ENCODE results near the gene HBA2.
"Not testable (repeated sequence)": the region's sequence is repeated elsewhere in the genome, so short reads cannot be mapped to it uniquely, and the experiment has no call there.

HBA2 gene

GRCh38 chr16:176477-177382, 4.1 kb downstream of the HBA2 start, which contains the start of gene HBA1:
HBA1 (plus strand) TSS chr16:176680; CDS start chr16:176717, 37 bp downstream.
- H3K27ac ChIP-seq (ENCODE audit: low read depth, low read length); H3K4me1 ChIP-seq (ENCODE audit: control insufficient read depth, insufficient read depth, low read length, unreplicated experiment); H3K79me2 ChIP-seq (ENCODE audit: control insufficient read depth, insufficient read depth, low read length, unreplicated experiment); H2AFZ ChIP-seq (ENCODE audit: low read length, unreplicated experiment); H3K36me3 ChIP-seq (ENCODE audit: insufficient read depth, low read length): not testable (repeated sequence)
- Histone ChIP-seq H3K4me3 (ENCODE audit: low read depth, low read length) (0 out of 2 replicates have a peak within 1 kb of the TSS, but pooled peaks have one; percentile 12), H3K27me3 (ENCODE audit: insufficient read depth, low read length) (peaks cover 50% of the 10 kb centered on the region)

- H3K79me2 ChIP-seq (ENCODE audit: control insufficient read depth, insufficient read depth, low read length, unreplicated experiment) = no peaks in the 10 kb centered on the region
- H3K27ac ChIP-seq (ENCODE audit: low read depth, low read length) = no peak overlapping the region
- no peak overlapping the region for H2AFZ ChIP-seq (ENCODE audit: low read length, unreplicated experiment)
- H3K4me3 ChIP-seq (ENCODE audit: low read depth, low read length) = 0 out of 2 replicates have a peak overlapping the region, but pooled peaks have one; percentile 12
- H3K27me3 ChIP-seq (ENCODE audit: insufficient read depth, low read length) = peaks cover 48% of the 10 kb centered on the region
- no peaks in the 10 kb centered on the region for H3K4me1 ChIP-seq (ENCODE audit: control insufficient read depth, insufficient read depth, low read length, unreplicated experiment)
- no peaks in the 10 kb centered on the region for H3K36me3 ChIP-seq (ENCODE audit: insufficient read depth, low read length)
Measured at GRCh38 chr16:177394-177822, 4.7 kb downstream of the HBA2 start.

GRCh38 chr16:177981-178667, 5.4 kb downstream of the HBA2 start:
- Histone ChIP-seq H3K79me2 (ENCODE audit: control insufficient read depth, insufficient read depth, low read length, unreplicated experiment) (no peaks in the 10 kb centered on the region), H3K27me3 (ENCODE audit: insufficient read depth, low read length) (peaks cover 48% of the 10 kb centered on the region), H3K4me3 (ENCODE audit: low read depth, low read length) (no peak overlapping the region), H3K4me1 (ENCODE audit: control insufficient read depth, insufficient read depth, low read length, unreplicated experiment) (no peaks in the 10 kb centered on the region), H3K36me3 (ENCODE audit: insufficient read depth, low read length) (no peaks in the 10 kb centered on the region), H2AFZ (ENCODE audit: low read length, unreplicated experiment) (no peak overlapping the region), H3K27ac (ENCODE audit: low read depth, low read length) (no peak overlapping the region)

- no peak overlapping the region for H2AFZ ChIP-seq (ENCODE audit: low read length, unreplicated experiment)
- H3K36me3 ChIP-seq (ENCODE audit: insufficient read depth, low read length) = no peaks in the 10 kb centered on the region
- no peak overlapping the region for H3K27ac ChIP-seq (ENCODE audit: low read depth, low read length)
- H3K27me3 ChIP-seq (ENCODE audit: insufficient read depth, low read length) = peaks cover 43% of the 10 kb centered on the region
- no peaks in the 10 kb centered on the region for H3K79me2 ChIP-seq (ENCODE audit: control insufficient read depth, insufficient read depth, low read length, unreplicated experiment)
- no peaks in the 10 kb centered on the region for H3K4me1 ChIP-seq (ENCODE audit: control insufficient read depth, insufficient read depth, low read length, unreplicated experiment)
- H3K4me3 ChIP-seq (ENCODE audit: low read depth, low read length) = no peak overlapping the region
Measured at GRCh38 chr16:178668-179015, 6.0 kb downstream of the HBA2 start.

- H3K4me3 ChIP-seq (ENCODE audit: low read depth, low read length) = peak overlapping the region; percentile 74
- no peaks in the 10 kb centered on the region for H3K36me3 ChIP-seq (ENCODE audit: insufficient read depth, low read length)
- no peaks in the 10 kb centered on the region for H3K4me1 ChIP-seq (ENCODE audit: control insufficient read depth, insufficient read depth, low read length, unreplicated experiment)
- H3K27ac ChIP-seq (ENCODE audit: low read depth, low read length) = no peak overlapping the region
- no peaks in the 10 kb centered on the region for H3K79me2 ChIP-seq (ENCODE audit: control insufficient read depth, insufficient read depth, low read length, unreplicated experiment)
- H3K27me3 ChIP-seq (ENCODE audit: insufficient read depth, low read length) = peaks cover 42% of the 10 kb centered on the region
- no peak overlapping the region for H2AFZ ChIP-seq (ENCODE audit: low read length, unreplicated experiment)
Measured at GRCh38 chr16:179211-180092, 6.8 kb downstream of the HBA2 start.

- peak within 1 kb of the TSS; percentile 74 for H3K4me3 ChIP-seq (ENCODE audit: low read depth, low read length)
- no peaks in the 10 kb centered on the region for H3K4me1 ChIP-seq (ENCODE audit: control insufficient read depth, insufficient read depth, low read length, unreplicated experiment)
- H3K36me3 ChIP-seq (ENCODE audit: insufficient read depth, low read length) = no peaks in the 10 kb centered on the region
- H3K27me3 ChIP-seq (ENCODE audit: insufficient read depth, low read length) = peaks cover 34% of the 10 kb centered on the region
- no peaks in the 10 kb centered on the region for H3K79me2 ChIP-seq (ENCODE audit: control insufficient read depth, insufficient read depth, low read length, unreplicated experiment)
- no peak within 1 kb of the TSS for H3K27ac ChIP-seq (ENCODE audit: low read depth, low read length)
- H2AFZ ChIP-seq (ENCODE audit: low read length, unreplicated experiment) = peak within 1 kb of the TSS; percentile 43
Measured at GRCh38 chr16:180101-180675, 7.5 kb downstream of the HBA2 start, which contains the start of gene HBQ1. HBQ1 (plus strand) TSS chr16:180459; CDS start chr16:180487, 28 bp downstream.

GRCh38 chr16:180681-181564, 8.2 kb downstream of the HBA2 start:
- Histone ChIP-seq H3K79me2 (ENCODE audit: control insufficient read depth, insufficient read depth, low read length, unreplicated experiment) (no peaks in the 10 kb centered on the region), H3K27ac (ENCODE audit: low read depth, low read length) (no peak overlapping the region), H3K4me3 (ENCODE audit: low read depth, low read length) (peak overlapping the region; percentile 74), H2AFZ (ENCODE audit: low read length, unreplicated experiment) (peak overlapping the region; percentile 43), H3K36me3 (ENCODE audit: insufficient read depth, low read length) (no peaks in the 10 kb centered on the region), H3K27me3 (ENCODE audit: insufficient read depth, low read length) (peaks cover 29% of the 10 kb centered on the region), H3K4me1 (ENCODE audit: control insufficient read depth, insufficient read depth, low read length, unreplicated experiment) (no peaks in the 10 kb centered on the region)

GRCh38 chr16:181565-182021, 8.9 kb downstream of the HBA2 start:
- Histone ChIP-seq H3K4me3 (ENCODE audit: low read depth, low read length) (no peak overlapping the region; the same call in 1 of the 2 replicates), H3K27me3 (ENCODE audit: insufficient read depth, low read length) (peaks cover 29% of the 10 kb centered on the region), H3K4me1 (ENCODE audit: control insufficient read depth, insufficient read depth, low read length, unreplicated experiment) (no peaks in the 10 kb centered on the region), H3K79me2 (ENCODE audit: control insufficient read depth, insufficient read depth, low read length, unreplicated experiment) (no peaks in the 10 kb centered on the region), H2AFZ (ENCODE audit: low read length, unreplicated experiment) (no peak overlapping the region), H3K36me3 (ENCODE audit: insufficient read depth, low read length) (no peaks in the 10 kb centered on the region), H3K27ac (ENCODE audit: low read depth, low read length) (no peak overlapping the region)

GRCh38 chr16:183005-183404, 10.3 kb downstream of the HBA2 start:
- no peaks in the 10 kb centered on the region for H3K79me2 ChIP-seq (ENCODE audit: control insufficient read depth, insufficient read depth, low read length, unreplicated experiment)
- H2AFZ ChIP-seq (ENCODE audit: low read length, unreplicated experiment) = no peak overlapping the region
- no peak overlapping the region for H3K27ac ChIP-seq (ENCODE audit: low read depth, low read length)
- H3K4me1 ChIP-seq (ENCODE audit: control insufficient read depth, insufficient read depth, low read length, unreplicated experiment) = no peaks in the 10 kb centered on the region
- no peak overlapping the region for H3K4me3 ChIP-seq (ENCODE audit: low read depth, low read length)
- peaks cover 18% of the 10 kb centered on the region for H3K27me3 ChIP-seq (ENCODE audit: insufficient read depth, low read length)
- 0 out of 2 replicates have a peak, but pooled peaks cover 4% of the 10 kb centered on the region for H3K36me3 ChIP-seq (ENCODE audit: insufficient read depth, low read length)

All from ACC112 (cell line).